Islet of Langerhans (tissue), 1 donor: ENCODE measurements around the gene HPSE.
"Not testable (repeated sequence)": the region's sequence is repeated elsewhere in the genome, so short reads cannot be mapped to it uniquely, and the experiment has no call there.

Source experiments
- FAIRE-seq: peaks from one replicate; lab custom pipeline; 2011; peaks lifted over from hg19 to GRCh38; lab: Jason Lieb, UNC

HPSE gene

GRCh38 chr4:83331956-83332355 lies 2.7 kb downstream of the HPSE start:
- FAIRE-seq: no peak

GRCh38 chr4:83329521-83330110 lies 5.0 kb downstream of the HPSE start:
- FAIRE-seq: no peak

GRCh38 chr4:83328521-83329187 lies 6.0 kb downstream of the HPSE start:
- no peak for FAIRE-seq

GRCh38 chr4:83326546-83326945 lies 8.1 kb downstream of the HPSE start:
- no peak for FAIRE-seq

GRCh38 chr4:83325306-83325705 lies 9.3 kb downstream of the HPSE start:
- FAIRE-seq: not testable (repeated sequence)

- no peak for FAIRE-seq
Measured at GRCh38 chr4:83323136-83323535, 11.5 kb downstream of the HPSE start.

GRCh38 chr4:83320548-83320947 lies 14.1 kb downstream of the HPSE start:
- FAIRE-seq: no peak

GRCh38 chr4:83318666-83319065 lies 16.0 kb downstream of the HPSE start:
- FAIRE-seq: no peak

- no peak for FAIRE-seq
Measured at GRCh38 chr4:83317671-83318070, 17.0 kb downstream of the HPSE start.

- FAIRE-seq: no peak
Measured at GRCh38 chr4:83316459-83317165, 18.0 kb downstream of the HPSE start.

GRCh38 chr4:83315341-83315870 lies 19.2 kb downstream of the HPSE start:
- FAIRE-seq: no peak

GRCh38 chr4:83308672-83309071 lies 26.0 kb downstream of the HPSE start:
- no peak for FAIRE-seq

- FAIRE-seq: no peak
Measured at GRCh38 chr4:83307920-83308319, 26.7 kb downstream of the HPSE start.

GRCh38 chr4:83305187-83305586 lies 29.5 kb downstream of the HPSE start:
- no peak for FAIRE-seq

- no peak for FAIRE-seq
Measured at GRCh38 chr4:83297548-83298260, 36.9 kb downstream of the HPSE start.

- no peak for FAIRE-seq
Measured at GRCh38 chr4:83293305-83294046, 41.2 kb downstream of the HPSE start.

GRCh38 chr4:83290059-83290774 lies 44.4 kb downstream of the HPSE start:
- not testable (repeated sequence) for FAIRE-seq

GRCh38 chr4:83288381-83288780 lies 46.3 kb downstream of the HPSE start:
- not testable (repeated sequence) for FAIRE-seq

GRCh38 chr4:83285055-83285407 lies 49.6 kb downstream of the HPSE start:
- peak; percentile 13 for FAIRE-seq

GRCh38 chr4:83284193-83285054 lies 50.2 kb downstream of the HPSE start, which contains the start of gene COQ2:
TSS of gene COQ2 (minus strand) at chr4:83284798. CDS start at chr4:83284764, 34 bp downstream.
- peak; percentile 68 for FAIRE-seq
